SKM-1 (cell line): ENCODE measurements around the gene TDRD7.

ENCODE experiments used
- DNase-seq: peaks from one replicate; lab custom pipeline; 2025; ENCODE audit not compliant: unreplicated experiment; lab: John Stamatoyannopoulos, UW

Gene TDRD7

GRCh38 chr9:97502984-97503861 is 91.3 kb downstream of the TDRD7 start:
- DNase-seq = no peak

DNA sequence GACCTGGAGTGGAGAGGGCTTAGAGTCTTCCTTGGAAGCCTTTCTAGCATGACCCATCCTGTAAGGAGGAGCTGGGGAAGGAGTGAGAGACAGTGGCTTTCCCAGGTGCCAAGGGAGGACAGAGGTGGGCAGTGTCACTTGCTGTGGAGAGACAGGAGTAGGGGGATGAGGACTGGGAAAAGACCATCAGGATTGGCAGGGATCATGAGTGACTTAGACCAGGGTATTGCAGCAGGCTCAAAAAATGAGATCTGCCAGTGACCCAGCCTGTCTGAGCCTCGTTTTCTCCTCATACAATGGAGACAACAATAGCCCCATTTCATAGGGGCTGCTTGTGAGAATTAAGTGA is 91.9 kb downstream of the TDRD7 start:
- DNase-seq = no peak

DNA sequence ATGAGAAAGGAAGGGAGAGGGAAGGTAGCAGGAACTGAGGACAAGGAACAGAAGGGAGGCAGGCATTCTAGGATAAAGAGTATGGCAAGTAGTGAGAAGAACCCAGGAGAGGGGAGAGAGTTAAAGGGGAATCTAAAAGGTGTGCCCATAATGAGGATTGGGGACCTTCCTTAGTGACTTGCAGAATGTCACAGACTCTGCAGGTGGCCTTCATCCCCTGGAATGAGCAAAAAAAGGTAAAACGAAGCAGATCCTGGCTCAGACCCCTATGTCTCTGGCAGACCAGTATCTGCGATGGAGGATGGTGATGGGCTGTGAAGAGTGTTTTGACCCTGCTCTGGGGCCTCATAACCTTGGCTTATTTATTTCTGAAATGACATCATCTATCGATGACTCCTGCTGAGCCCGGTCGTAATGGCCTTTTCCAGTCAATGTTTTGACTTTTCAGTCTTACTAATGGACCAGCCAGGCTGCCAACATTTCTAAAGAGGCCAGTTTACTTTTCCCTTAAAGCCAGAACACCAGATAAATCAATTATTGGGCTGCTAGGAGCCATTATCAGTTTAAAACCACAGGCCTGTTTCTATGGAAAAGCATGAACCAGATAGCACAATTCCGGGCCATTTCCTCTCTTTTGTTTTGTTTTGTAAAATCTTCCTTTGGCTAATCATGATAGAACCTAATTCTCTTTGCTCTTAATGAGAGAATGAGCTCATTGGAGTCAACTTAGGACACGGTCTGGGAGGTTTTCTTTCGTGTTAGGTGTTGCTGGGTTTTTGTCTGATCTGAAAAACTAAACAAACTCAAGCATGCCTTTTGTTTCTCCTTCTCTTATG is 92.7 kb downstream of the TDRD7 start:
- DNase-seq = no peak

DNA sequence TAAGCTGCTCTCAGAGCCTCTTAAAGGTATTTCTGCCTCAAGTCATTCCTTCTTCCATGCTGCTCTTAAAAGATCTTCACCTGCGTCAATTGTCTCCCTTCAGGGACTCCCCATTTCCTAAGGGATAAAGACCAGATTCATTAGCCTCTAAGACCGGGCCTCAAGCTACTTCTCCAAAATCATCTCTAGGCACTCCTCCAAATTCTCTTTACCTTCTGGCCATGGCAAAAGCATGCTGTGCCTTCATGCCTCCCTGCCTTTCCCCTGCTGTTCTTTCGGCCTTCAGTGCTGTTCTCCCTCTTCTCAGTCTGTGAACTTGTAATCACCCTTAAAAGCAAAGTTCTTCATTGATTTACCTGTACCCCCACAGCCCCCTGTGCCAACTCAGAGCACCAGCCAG is 93.9 kb downstream of the TDRD7 start:
- DNase-seq = no peak

GRCh38 chr9:97506306-97506705 is 94.4 kb downstream of the TDRD7 start:
- no peak for DNase-seq

DNA sequence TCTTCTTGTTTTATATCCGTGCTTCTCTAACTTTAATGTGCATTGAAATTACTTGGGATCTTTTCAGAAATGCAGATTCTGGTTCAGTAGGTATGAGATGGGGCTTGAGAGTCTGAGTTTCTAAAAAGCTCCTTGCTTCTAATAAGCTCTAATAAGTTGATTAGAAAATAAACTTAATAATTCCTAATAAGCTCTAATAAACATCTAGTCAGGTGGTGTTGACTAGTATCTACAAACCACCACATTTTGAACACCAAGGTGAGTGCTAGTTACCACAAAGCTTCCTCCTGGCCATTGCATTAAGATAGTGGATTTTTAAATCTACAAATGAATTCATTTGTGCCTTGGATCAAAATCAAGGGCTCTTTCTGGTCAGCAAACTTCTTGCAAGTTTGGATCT is 94.9 kb downstream of the TDRD7 start:
- no peak for DNase-seq

DNA sequence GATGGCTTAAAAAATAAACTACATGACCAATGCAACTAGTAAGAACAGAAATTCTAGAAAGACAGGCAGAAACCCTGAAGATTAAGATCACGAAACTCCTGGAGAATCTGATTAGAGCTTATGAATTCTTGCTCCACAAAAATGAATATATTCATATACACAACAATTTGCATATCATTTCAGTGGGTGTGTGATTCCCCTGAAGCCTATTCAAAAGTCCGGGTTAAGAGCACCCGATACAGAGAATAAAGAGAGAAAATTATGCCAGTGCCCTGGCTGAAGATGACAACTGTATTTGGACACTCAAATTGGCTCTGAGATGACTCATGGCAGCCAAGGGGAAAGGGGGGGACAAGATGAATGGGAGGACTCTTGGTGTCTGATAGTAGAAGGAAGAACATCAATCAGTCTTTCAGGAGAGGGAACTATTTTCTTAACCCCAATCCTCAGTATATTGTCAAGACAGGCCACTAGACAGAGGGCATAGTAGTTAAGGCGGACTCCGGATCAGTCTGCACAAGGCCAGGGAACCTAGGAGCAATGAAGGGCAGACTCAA is 95.6 kb downstream of the TDRD7 start:
- no peak for DNase-seq

DNA sequence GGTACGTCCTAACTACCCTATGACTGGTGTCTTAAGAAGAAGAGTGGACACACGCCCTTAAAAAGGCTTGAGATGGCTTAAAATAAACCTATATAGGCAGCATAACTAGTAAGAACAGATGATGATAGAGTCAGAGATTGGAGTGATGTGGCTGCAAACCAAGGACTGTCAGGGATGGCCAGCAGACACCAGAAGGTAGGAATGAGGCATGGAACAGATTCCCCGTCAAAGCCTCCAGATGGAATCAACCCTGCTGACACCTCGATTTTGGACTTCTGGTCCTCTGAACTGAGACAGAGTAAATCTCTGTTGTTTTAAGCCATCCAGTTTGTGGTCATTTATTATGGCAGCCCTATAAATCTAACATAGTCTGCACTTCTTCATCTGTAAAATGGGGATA is 97.0 kb downstream of the TDRD7 start:
- DNase-seq = no peak

GRCh38 chr9:97510797-97511654 is 99.1 kb downstream of the TDRD7 start:
- no peak for DNase-seq

DNA sequence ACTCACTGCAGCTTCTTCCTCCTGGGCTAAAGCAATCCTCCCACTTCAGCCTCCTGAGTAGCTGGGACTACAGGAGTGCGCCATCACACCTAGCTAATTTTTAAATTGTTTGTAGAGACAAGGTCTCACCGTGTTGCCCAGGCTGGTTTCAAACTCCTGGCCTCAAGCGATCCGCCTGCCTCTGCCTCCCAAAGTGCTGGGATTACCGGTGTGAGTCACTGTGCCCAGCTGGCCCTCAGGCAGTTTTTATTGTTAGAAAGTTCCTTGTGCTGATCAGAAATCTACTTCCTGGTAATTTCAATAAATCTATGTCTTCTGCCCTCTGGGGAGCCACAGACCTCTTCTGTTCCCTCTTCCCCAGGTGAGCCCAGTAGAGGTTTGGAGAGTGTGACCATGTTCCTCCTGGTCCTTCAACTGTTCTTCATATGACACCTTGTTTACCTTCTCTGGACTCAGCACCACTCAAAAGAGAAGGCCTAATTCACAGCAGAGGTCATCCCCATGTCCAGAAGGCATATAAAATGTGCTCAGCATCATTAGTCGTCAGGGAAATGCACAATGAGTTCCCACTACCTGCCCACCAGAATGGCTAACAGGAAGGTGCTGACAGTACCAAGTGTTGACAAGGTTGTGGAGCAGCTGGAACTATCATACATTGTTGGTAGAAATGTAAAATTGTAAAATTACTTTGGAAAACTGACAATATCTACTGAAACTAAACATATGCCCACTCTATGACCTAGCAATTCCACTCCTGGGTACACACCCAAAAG is 99.9 kb downstream of the TDRD7 start:
- no peak for DNase-seq

DNA sequence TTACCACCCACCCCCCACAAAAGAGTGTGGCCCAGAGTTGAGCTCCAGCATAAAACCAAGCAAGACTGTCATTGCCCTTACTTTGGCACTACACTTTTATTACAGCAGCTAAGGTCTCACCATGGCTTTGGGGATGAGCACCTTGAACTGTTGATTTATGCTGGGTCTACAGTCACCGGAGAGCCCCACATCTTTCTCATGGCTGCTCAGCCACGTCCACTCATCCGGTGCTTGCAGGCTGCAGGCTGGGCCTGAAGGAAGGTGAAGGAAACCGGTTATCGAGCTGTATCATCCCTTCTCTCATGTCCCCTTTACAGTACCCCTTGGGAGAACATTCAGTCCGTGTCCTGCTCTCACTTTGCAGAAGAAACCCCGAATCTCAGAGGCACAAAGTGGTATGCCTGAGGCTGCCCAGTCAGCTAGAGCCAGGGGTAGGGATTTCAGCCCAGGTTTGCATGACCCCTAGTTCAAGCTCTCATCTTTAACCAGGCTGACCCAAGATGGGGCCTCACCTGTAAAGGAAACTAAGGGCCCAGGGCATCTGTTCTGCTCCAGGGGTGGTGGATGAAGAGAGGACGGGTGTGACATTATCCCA is 101.2 kb downstream of the TDRD7 start:
- no peak for DNase-seq

DNA sequence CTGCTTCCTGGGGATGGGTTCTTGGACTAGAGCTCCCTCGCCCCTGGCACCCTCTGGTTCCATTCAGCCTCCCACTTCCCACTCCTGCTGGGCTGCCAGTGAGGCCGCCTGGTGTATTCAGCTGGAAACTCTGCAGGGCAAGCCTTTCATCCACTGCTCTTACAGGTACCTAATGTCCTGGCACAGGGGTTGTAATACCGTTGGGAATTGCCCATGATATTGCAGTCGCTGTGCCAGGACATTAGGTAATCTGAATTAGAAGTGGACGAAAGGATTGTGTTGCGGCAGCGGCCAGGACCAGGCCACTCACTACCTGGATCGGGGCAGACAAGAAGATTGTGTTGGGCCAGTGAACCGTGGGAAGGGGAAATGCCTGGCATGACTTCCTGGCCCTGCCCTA is 102.6 kb downstream of the TDRD7 start:
- no peak for DNase-seq

GRCh38 chr9:97515662-97516061 is 103.8 kb downstream of the TDRD7 start:
- DNase-seq = no peak

DNA sequence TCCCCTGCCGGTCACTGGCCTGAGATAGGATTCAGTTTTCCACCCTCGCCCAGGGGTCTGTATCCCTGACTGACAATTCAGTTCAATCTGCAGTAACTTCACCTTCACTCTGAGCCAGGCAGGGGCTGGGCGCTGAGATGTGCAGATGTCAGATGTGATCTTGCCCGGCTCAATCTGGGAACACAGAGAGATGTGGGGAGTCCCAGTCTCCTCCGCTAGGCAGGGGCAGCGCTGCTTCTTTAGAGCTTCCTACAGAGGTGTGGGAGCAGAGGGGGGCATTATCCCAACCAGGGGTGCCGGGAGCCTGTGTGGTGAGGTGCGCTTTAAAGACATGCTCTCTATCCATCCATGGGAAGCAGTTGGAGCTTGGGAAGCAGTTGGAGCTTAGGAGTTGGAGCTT is 104.2 kb downstream of the TDRD7 start:
- DNase-seq = no peak

- DNase-seq = no peak
Measured at GRCh38 chr9:97517331-97518089, 105.6 kb downstream of the TDRD7 start.

DNA sequence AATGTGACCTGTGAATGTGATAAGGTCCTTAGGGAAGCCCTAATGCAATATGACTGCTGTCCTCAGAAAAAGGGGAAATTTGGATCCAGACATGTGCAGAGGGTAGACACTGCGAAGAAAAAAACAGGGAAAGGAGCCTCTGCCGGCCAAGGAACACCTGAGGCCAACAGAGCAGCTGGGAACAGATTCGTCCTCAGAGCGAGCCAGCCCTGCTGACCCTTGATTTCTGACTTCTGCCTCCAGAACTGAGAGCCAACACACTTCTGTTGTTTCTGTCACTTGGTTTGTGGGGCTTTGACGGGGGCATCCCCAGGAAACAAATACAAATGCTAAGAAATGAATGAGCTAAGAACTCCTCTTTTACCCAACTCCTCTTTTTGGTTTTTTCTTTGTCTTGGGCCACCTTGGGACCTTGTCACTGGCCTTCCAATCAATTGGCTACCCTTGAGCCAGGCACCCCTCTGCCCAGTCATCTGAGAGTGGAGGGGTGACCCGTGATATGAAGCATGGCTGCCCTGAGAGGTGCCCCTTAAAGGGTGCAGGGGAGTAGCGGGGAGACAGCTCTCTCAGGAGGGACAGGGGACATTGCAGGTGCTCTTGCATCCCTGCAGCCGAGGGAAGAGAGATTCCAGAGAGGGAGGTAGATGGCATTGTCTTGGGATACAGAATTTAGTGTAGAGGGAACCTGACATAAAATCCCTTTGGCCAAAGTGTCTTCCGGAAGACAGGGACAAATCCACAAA is 106.4 kb downstream of the TDRD7 start:
- DNase-seq = no peak

DNA sequence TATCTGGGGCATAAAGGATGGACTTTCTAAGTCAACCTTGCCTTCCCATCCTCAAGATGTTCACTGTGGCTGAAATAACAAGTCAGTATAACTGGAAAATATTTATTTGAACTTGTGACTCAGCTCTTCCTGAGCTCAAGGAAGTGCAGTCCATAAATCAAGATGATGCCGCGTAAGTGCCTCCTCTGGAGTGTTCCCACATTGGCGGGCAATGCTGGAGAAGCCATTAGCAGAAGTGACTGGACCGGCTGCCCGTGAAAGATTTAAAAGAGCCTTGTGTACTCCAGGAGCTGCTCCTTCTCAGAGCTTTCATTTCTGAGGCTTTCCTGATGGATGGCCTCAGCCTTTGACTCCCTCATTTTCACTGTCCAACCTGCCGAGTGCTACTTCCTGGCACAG is 107.0 kb downstream of the TDRD7 start:
- DNase-seq = no peak

- no peak for DNase-seq
Measured at GRCh38 chr9:97519441-97519970, 107.6 kb downstream of the TDRD7 start.
